Measurements from ENCODE around the gene CCL13.

CCL13 gene

GRCh38 chr17:34339138-34339770 lies 17.0 kb upstream of the CCL13 start:
- Histone ChIP-seq H3K27me3 (ENCODE audit: control insufficient read depth, insufficient read depth, low read length) (no peaks in the 10 kb centered on the region), H3K36me3 (ENCODE audit: insufficient read depth, low read length) (no peaks in the 10 kb centered on the region), H3K4me2 (ENCODE audit: low read length) (no peak overlapping the region), H3K9me3 (replicated peaks; ENCODE audit: low read length) (no peaks in the 10 kb centered on the region), H3K4me1 (ENCODE audit: control insufficient read depth, insufficient read depth, low read length) (no peaks in the 10 kb centered on the region), H3K4me3 (ENCODE audit: low read length) (no peak overlapping the region), H3K9ac (ENCODE audit: low read depth, low read length) (no peak overlapping the region)

DNA sequence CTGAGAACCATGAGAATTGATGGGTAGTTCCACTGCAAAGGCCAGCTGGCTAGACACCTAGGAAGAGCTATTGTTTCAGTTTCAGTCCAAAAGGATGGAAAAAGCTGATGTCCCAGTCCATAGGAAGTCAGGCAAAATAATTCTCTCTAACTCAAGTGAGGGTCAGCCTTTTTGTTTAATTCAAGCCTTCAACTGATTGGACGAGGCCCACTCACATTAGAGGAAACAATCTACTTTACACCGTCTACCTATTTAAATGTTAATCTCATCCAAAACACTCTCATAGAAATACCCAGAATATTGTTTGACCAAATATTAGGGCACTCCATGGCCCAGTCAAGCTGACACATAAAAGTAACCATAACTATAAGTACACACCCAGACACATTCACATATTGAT lies 14.4 kb upstream of the CCL13 start:
- Histone ChIP-seq H3K4me2 (ENCODE audit: low read length) (no peak overlapping the region), H3K9me3 (replicated peaks; ENCODE audit: low read length) (no peaks in the 10 kb centered on the region), H3K9ac (ENCODE audit: low read depth, low read length) (no peak overlapping the region), H3K27me3 (ENCODE audit: control insufficient read depth, insufficient read depth, low read length) (no peaks in the 10 kb centered on the region), H3K4me3 (ENCODE audit: low read length) (no peak overlapping the region), H3K4me1 (ENCODE audit: control insufficient read depth, insufficient read depth, low read length) (no peaks in the 10 kb centered on the region), H3K36me3 (ENCODE audit: insufficient read depth, low read length) (no peaks in the 10 kb centered on the region)

DNA sequence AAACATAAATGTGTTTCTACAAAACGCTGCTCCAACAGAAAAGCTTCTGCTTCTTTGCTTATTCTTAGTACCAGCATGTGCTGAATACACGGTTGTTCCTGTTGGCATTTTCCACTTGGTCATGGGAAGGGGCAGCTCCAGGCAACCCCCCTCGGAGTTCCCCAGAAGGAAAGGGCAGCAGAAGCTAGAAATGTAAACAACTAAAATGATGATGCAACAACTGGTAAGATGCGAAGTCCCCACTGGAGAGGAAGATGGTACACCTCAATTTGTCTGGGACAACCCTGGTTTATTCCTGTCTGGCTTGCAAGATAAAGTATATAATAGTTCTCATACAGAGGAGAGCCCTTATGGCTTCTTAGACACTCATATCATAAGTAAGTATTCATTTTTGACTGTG lies 9.2 kb upstream of the CCL13 start:
- Histone ChIP-seq H3K9ac (ENCODE audit: low read depth, low read length) (no peak overlapping the region), H3K27me3 (ENCODE audit: control insufficient read depth, insufficient read depth, low read length) (no peaks in the 10 kb centered on the region), H3K4me1 (ENCODE audit: control insufficient read depth, insufficient read depth, low read length) (no peaks in the 10 kb centered on the region), H3K4me3 (ENCODE audit: low read length) (no peak overlapping the region), H3K9me3 (replicated peaks; ENCODE audit: low read length) (no peaks in the 10 kb centered on the region), H3K4me2 (ENCODE audit: low read length) (no peak overlapping the region), H3K36me3 (ENCODE audit: insufficient read depth, low read length) (no peaks in the 10 kb centered on the region)

GRCh38 chr17:34349751-34350150 lies 6.5 kb upstream of the CCL13 start:
- no peaks in the 10 kb centered on the region for H3K4me1 ChIP-seq (ENCODE audit: control insufficient read depth, insufficient read depth, low read length)
- H3K4me2 ChIP-seq (ENCODE audit: low read length): no peak overlapping the region
- no peak overlapping the region for H3K9ac ChIP-seq (ENCODE audit: low read depth, low read length)
- no peak overlapping the region for H3K4me3 ChIP-seq (ENCODE audit: low read length)
- no peaks in the 10 kb centered on the region for H3K9me3 ChIP-seq (replicated peaks; ENCODE audit: low read length)
- H3K27me3 ChIP-seq (ENCODE audit: control insufficient read depth, insufficient read depth, low read length): no peaks in the 10 kb centered on the region
- H3K36me3 ChIP-seq (ENCODE audit: insufficient read depth, low read length): no peaks in the 10 kb centered on the region

DNA sequence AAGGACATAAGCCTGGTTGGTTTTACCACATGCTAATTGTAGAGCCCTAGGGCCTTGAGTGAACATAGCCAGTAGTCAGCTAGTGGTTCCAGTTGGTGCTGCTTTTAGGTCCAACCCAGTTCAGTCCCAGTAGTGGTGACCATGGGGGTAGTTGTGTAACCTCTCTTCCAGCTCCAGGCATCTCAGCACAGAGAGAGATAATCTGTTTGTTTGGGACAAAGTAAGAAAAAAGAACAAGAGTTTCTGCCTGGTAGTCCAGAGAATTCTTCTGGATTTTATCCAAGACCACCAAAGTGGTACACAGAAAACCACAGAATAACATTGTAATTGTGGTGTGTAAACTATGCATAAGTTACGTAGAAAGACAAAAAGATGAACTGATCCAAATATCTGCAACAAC lies 5.2 kb upstream of the CCL13 start:
- no peaks in the 10 kb centered on the region for H3K36me3 ChIP-seq (ENCODE audit: insufficient read depth, low read length)
- no peak overlapping the region for H3K9ac ChIP-seq (ENCODE audit: low read depth, low read length)
- no peaks in the 10 kb centered on the region for H3K27me3 ChIP-seq (ENCODE audit: control insufficient read depth, insufficient read depth, low read length)
- no peak overlapping the region for H3K4me2 ChIP-seq (ENCODE audit: low read length)
- H3K4me3 ChIP-seq (ENCODE audit: low read length): no peak overlapping the region
- no peaks in the 10 kb centered on the region for H3K4me1 ChIP-seq (ENCODE audit: control insufficient read depth, insufficient read depth, low read length)
- H3K9me3 ChIP-seq (replicated peaks; ENCODE audit: low read length): no peaks in the 10 kb centered on the region

DNA sequence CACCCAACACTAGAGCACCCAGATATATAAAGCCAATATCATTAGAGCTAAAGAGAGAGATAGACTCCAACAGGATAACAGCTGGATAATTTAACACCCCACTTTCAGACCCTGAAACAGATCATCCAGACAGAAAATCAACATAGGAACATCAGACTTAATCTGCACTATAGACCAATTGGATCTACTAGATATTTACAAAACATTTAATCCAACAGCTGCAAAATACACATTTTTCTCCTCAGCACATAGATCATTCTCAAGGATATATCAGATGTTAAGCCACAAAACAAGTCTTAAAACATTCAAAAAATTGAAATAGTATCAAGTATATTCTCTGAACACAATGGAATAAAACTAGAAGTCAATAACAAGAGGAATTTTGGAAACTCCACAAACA lies 4.1 kb upstream of the CCL13 start:
- no peaks in the 10 kb centered on the region for H3K4me1 ChIP-seq (ENCODE audit: control insufficient read depth, insufficient read depth, low read length)
- no peaks in the 10 kb centered on the region for H3K27me3 ChIP-seq (ENCODE audit: control insufficient read depth, insufficient read depth, low read length)
- H3K4me2 ChIP-seq (ENCODE audit: low read length): no peak overlapping the region
- H3K9me3 ChIP-seq (replicated peaks; ENCODE audit: low read length): no peaks in the 10 kb centered on the region
- no peak overlapping the region for H3K9ac ChIP-seq (ENCODE audit: low read depth, low read length)
- no peak overlapping the region for H3K4me3 ChIP-seq (ENCODE audit: low read length)
- H3K36me3 ChIP-seq (ENCODE audit: insufficient read depth, low read length): no peaks in the 10 kb centered on the region

- Histone ChIP-seq H3K4me3 (ENCODE audit: low read length) (no peak overlapping the region), H3K27me3 (ENCODE audit: control insufficient read depth, insufficient read depth, low read length) (no peaks in the 10 kb centered on the region), H3K9ac (ENCODE audit: low read depth, low read length) (no peak overlapping the region), H3K36me3 (ENCODE audit: insufficient read depth, low read length) (no peaks in the 10 kb centered on the region), H3K9me3 (replicated peaks; ENCODE audit: low read length) (no peaks in the 10 kb centered on the region), H3K4me2 (ENCODE audit: low read length) (no peak overlapping the region), H3K4me1 (ENCODE audit: control insufficient read depth, insufficient read depth, low read length) (no peaks in the 10 kb centered on the region)
These were observed 1.6 kb upstream of the CCL13 start for GRCh38 chr17:34354637-34355036.

- no peaks in the 10 kb centered on the region for H3K27me3 ChIP-seq (ENCODE audit: control insufficient read depth, insufficient read depth, low read length)
- H3K4me1 ChIP-seq (ENCODE audit: control insufficient read depth, insufficient read depth, low read length): no peaks in the 10 kb centered on the region
- no peak overlapping the region for H3K4me3 ChIP-seq (ENCODE audit: low read length)
- no peaks in the 10 kb centered on the region for H3K36me3 ChIP-seq (ENCODE audit: insufficient read depth, low read length)
- H3K9me3 ChIP-seq (replicated peaks; ENCODE audit: low read length): no peaks in the 10 kb centered on the region
- H3K9ac ChIP-seq (ENCODE audit: low read depth, low read length): no peak overlapping the region
- no peak overlapping the region for H3K4me2 ChIP-seq (ENCODE audit: low read length)
These were observed 1.1 kb downstream of the CCL13 start for GRCh38 chr17:34357398-34357797.

- H3K9me3 ChIP-seq (replicated peaks; ENCODE audit: low read length): no peaks in the 10 kb centered on the region
- H3K9ac ChIP-seq (ENCODE audit: low read depth, low read length): no peak overlapping the region
- H3K4me1 ChIP-seq (ENCODE audit: control insufficient read depth, insufficient read depth, low read length): no peaks in the 10 kb centered on the region
- no peaks in the 10 kb centered on the region for H3K36me3 ChIP-seq (ENCODE audit: insufficient read depth, low read length)
- no peak overlapping the region for H3K4me3 ChIP-seq (ENCODE audit: low read length)
- no peak overlapping the region for H3K4me2 ChIP-seq (ENCODE audit: low read length)
- H3K27me3 ChIP-seq (ENCODE audit: control insufficient read depth, insufficient read depth, low read length): no peaks in the 10 kb centered on the region
These were observed 2.4 kb downstream of the CCL13 start for GRCh38 chr17:34358631-34359030.

GRCh38 chr17:34360601-34361270 lies 4.5 kb downstream of the CCL13 start:
- Histone ChIP-seq H3K4me3 (ENCODE audit: low read length) (no peak overlapping the region), H3K27me3 (ENCODE audit: control insufficient read depth, insufficient read depth, low read length) (no peaks in the 10 kb centered on the region), H3K4me1 (ENCODE audit: control insufficient read depth, insufficient read depth, low read length) (no peaks in the 10 kb centered on the region), H3K9ac (ENCODE audit: low read depth, low read length) (no peak overlapping the region), H3K36me3 (ENCODE audit: insufficient read depth, low read length) (no peaks in the 10 kb centered on the region), H3K4me2 (ENCODE audit: low read length) (no peak overlapping the region), H3K9me3 (replicated peaks; ENCODE audit: low read length) (no peaks in the 10 kb centered on the region)

GRCh38 chr17:34361478-34362061 lies 5.3 kb downstream of the CCL13 start:
- Histone ChIP-seq H3K4me1 (ENCODE audit: control insufficient read depth, insufficient read depth, low read length) (no peaks in the 10 kb centered on the region), H3K4me3 (ENCODE audit: low read length) (no peak overlapping the region), H3K9me3 (replicated peaks; ENCODE audit: low read length) (no peaks in the 10 kb centered on the region), H3K27me3 (ENCODE audit: control insufficient read depth, insufficient read depth, low read length) (no peaks in the 10 kb centered on the region), H3K4me2 (ENCODE audit: low read length) (no peak overlapping the region), H3K36me3 (ENCODE audit: insufficient read depth, low read length) (no peaks in the 10 kb centered on the region), H3K9ac (ENCODE audit: low read depth, low read length) (no peak overlapping the region)

- H3K4me1 ChIP-seq (ENCODE audit: control insufficient read depth, insufficient read depth, low read length): no peaks in the 10 kb centered on the region
- no peaks in the 10 kb centered on the region for H3K36me3 ChIP-seq (ENCODE audit: insufficient read depth, low read length)
- H3K4me3 ChIP-seq (ENCODE audit: low read length): no peak within 1 kb of the TSS
- no peaks in the 10 kb centered on the region for H3K27me3 ChIP-seq (ENCODE audit: control insufficient read depth, insufficient read depth, low read length)
- H3K9ac ChIP-seq (ENCODE audit: low read depth, low read length): no peak within 1 kb of the TSS
- no peaks in the 10 kb centered on the region for H3K9me3 ChIP-seq (replicated peaks; ENCODE audit: low read length)
- H3K4me2 ChIP-seq (ENCODE audit: low read length): no peak within 1 kb of the TSS
These were observed 6.9 kb downstream of the CCL13 start, which contains the start of gene CCL1 for GRCh38 chr17:34363183-34363661. Gene CCL1 (minus strand): TSS chr17:34363233. CDS start chr17:34363161, 72 bp downstream.

Data from skeletal muscle satellite cell (primary cell).